Right lobe of liver (tissue), 4 donors: Measurements from ENCODE around the gene GPR15LG.

Experiments
- POLR2A ChIP-seq: fragments of 450-650 bp; IDR thresholded peaks from one replicate; pipeline ENCODE4 v1.6.1; 2017; ENCODE audit warnings: antibody characterized with exemption, mild to moderate bottlenecking
- TF ChIP-seq, protein P1 (sequence below), 4 donors: fragments of 200-600 bp in 3 of 4; fragments of 450-650 bp in 1 of 4; IDR thresholded peaks; one replicate each; pipeline versions ENCODE4 v1.5.1 to v1.8.0; 2016 to 2022; ENCODE audit warnings: antibody characterized with exemption in 4 of 4, mild to moderate bottlenecking in 2 of 4
- donor health status: DM: no; HTN: no; CAD: no.
- donor health status: DM: no; HTN: no; CAD: no.
- donor health status: DM: no; HTN: yes; CAD: no.

DNA sequence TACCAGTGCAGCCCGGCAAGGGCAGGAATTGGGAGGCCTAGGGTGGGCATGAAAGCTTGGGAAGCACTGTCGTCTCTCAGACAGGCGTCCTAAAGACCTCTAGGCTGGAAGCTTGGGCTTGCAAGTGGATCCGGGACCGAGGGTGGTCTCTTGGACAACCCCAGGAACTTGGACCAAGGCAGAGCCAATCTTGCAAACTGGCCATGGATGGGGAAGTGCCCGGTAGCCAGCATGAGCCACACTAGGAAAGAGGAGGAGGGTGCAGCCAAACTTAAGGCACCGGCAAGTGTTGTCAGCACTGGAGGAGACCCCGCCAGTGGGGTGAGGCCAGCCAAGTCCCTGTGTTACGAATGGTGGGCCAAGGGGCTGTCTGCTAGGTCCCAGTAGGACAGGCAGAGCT, 43.2 kb downstream of the GPR15LG start:
- TF ChIP-seq, protein P1, sequence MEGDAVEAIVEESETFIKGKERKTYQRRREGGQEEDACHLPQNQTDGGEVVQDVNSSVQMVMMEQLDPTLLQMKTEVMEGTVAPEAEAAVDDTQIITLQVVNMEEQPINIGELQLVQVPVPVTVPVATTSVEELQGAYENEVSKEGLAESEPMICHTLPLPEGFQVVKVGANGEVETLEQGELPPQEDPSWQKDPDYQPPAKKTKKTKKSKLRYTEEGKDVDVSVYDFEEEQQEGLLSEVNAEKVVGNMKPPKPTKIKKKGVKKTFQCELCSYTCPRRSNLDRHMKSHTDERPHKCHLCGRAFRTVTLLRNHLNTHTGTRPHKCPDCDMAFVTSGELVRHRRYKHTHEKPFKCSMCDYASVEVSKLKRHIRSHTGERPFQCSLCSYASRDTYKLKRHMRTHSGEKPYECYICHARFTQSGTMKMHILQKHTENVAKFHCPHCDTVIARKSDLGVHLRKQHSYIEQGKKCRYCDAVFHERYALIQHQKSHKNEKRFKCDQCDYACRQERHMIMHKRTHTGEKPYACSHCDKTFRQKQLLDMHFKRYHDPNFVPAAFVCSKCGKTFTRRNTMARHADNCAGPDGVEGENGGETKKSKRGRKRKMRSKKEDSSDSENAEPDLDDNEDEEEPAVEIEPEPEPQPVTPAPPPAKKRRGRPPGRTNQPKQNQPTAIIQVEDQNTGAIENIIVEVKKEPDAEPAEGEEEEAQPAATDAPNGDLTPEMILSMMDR (IDR thresholded peaks at IDR 0.05): no peak
- TF ChIP-seq POLR2A: no peak
